Raji (cell line): ENCODE data around the gene NAT14.

ENCODE experiments used
- POLR2A ChIP-seq: IDR thresholded peaks from 2 replicates; pipeline ENCODE4 v1.6.1; 2011; ENCODE audit warnings: low read depth, low read length, control low read depth; ENCODE audit not compliant: insufficient read depth

Gene NAT14, protein sequence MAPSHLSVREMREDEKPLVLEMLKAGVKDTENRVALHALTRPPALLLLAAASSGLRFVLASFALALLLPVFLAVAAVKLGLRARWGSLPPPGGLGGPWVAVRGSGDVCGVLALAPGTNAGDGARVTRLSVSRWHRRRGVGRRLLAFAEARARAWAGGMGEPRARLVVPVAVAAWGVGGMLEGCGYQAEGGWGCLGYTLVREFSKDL

DNA sequence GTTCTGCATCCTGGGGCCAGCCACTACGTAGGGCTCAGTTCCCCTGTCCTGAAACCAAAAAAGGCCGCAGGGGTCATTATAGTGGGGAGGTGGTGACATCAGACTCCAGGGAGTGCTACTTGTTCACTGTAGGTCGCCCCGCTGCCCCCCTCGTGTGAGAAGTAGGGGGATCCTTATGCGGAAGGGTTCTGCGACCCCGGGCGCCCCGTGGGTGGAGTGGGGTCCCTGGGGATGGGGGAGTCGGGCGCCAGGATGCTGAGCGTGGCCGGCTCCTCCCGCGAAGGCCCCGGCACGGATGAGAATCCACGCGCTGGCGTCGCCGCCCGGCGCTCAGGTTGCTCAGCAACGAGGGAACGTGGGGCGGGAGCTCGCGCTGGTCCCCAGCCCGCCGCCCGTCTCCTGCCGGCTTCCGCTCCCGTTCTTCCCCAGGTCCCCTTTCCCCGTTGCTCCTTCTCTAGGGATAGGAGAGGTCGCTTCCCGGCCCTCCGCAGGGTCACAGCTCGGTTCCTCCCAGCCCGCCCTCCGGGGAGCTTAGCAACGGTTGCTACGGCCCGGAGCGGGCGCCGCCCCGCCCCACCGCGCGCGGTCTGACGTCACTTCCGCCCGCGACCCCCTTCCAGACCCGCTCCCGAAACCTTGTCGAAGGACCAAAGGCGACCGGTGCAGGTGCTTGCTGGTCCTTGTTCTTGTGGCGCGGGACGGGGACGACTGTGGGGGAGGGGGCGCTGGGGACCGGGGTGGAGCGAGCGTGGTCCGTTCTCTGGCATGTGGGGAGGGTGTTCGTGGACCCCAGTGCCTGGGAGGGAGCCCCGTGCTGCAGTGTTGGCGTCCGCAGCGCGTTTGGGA, at the start of gene NAT14:
Gene NAT14 (plus strand): TSS at position 596 of the 846 bp plus-strand sequence. CDS start 521 bp downstream, outside the sequence.
- TF ChIP-seq POLR2A, result peak; percentile 56

DNA sequence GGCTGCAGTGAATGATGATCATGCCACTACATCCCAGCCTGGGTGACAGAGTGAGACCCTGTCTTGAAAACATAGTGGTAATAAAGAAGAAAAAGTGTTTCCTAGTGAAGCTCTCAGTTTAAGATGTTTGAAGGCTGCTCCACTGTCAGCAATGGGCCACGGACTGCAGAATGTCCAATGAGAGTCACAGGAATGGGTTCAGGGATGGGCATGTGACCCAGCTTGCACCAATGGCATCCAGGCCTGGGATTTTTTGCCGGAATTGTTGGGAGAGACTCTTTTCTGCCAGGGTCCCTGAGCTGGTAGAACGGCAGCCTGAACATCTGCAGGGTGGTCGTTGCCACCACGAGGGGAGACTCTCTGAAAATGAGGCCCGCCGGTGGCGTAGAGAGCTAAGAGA, 48.1 kb upstream of the NAT14 start:
- no peak for TF ChIP-seq POLR2A

DNA sequence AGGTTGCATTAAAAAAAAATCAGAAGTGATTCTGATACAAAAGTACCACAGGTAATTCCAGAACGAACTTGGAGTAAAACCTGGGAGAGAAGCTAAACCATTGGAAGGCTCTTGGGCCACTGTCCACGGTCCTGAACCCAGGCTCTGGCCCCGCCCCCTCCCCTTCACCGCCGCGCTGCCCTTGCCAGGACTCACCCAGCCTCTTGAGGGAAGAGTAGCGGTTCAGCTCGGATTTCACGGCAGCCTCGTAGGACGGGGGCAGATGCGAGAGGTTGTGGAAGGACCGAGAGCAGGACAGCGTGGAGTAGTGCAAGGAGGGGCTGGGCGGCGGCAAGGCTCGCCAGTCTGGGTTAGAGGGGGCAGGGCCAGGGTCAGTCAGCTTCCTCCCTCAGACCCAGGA, 47.6 kb upstream of the NAT14 start:
- no peak for TF ChIP-seq POLR2A

DNA sequence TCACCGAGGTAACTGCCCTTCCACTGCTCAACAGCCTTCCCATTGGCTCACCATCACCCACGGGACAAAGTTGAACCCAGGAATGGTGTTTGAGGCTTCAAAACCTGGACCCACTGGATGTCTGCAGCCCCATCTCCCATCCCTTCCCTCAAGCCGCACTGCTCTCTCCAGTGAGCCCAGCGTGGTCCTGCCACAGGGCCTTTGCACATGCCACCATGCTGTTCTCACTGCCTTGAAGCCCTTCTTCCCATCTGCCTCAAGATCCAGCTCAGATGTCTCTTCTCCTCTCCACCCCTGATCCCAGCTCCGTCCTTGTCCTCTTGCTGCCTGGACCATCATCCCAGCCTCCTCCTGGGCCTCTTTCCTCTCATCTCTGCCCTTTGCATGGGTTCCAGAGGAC, 45.9 kb upstream of the NAT14 start:
- no peak for TF ChIP-seq POLR2A

DNA sequence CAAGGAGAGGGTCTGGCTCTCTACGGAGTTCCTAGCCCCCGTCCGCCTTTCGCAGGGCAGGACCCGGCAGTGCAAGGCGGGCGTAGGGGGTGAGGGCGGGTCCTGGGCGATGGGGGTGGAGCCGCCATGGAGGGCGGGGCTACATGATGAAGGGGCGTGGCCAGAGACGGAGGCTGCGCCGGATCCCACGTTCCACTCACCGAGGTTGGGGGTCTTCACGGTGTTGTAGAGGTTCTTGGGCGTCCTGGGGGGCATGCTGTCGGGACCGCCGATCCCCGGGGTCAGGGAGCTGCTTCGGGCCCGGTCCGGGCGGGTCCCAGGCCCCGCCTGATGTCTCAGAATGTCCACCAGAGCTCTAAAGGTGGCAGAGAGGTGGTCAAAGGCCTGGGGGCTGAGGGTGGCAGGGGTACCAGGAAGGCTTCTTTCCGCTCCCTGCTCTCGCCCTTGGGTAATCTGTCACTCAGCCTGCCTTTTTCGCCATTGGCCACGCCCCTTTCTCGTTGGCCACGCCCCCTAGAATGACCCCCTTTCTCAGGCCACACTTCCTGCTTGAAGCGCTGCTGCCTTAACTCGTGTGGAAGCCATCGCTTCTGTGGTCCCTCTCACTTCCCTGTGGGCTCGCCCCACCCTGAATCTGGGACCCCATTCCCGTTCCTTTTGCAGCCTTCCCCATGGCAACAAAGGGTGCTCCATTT, 44.4 kb upstream of the NAT14 start:
- no peak for TF ChIP-seq POLR2A

DNA sequence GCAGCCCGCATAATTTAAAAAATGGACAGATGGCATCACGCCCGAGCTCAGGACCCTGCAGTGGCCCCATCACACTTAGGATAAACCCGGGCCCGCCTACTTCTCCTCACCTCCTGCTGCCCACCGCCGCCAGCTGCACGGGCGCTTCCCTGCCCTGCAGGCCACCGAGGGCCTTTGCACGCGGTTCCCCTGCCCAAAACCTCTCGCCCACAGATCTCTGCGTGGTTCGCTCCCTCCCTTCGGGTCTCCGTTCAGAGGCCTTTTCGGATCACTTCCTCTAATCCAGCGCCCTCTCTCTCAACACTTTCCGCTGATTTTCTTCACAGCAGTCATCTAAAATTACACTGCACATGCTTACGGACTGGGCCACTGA, 43.7 kb upstream of the NAT14 start:
- TF ChIP-seq POLR2A, result no peak

DNA sequence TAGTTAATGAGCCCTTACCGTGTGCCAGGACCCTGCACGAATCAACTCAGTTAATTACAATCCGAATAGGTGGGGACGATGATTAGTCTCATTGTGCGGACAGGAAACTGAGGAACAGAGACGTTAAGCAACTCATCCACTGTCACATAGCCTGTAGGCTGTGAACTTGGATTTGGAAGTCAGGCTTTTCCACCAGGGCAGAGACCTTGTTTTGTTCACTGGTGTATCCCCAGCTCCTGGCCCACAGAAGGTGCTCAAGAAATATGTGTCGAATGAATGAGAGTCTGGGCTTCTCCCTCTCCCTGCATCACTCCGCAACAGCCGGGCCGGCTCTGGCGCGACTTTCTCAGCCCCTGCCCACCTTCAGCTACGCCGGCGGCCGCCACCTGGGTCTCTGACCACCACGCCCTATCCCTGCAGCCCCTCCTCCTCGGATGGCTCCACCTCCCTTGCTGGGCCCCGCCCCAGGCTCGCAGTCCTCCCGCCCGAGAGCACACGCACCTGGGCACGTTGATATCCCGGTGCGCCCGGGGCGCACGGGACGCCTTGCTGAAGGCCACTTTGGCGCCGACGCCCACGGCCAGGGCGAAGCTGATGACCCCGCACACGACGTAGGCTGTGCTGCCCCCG, 43.2 kb upstream of the NAT14 start:
- TF ChIP-seq POLR2A, result no peak

DNA sequence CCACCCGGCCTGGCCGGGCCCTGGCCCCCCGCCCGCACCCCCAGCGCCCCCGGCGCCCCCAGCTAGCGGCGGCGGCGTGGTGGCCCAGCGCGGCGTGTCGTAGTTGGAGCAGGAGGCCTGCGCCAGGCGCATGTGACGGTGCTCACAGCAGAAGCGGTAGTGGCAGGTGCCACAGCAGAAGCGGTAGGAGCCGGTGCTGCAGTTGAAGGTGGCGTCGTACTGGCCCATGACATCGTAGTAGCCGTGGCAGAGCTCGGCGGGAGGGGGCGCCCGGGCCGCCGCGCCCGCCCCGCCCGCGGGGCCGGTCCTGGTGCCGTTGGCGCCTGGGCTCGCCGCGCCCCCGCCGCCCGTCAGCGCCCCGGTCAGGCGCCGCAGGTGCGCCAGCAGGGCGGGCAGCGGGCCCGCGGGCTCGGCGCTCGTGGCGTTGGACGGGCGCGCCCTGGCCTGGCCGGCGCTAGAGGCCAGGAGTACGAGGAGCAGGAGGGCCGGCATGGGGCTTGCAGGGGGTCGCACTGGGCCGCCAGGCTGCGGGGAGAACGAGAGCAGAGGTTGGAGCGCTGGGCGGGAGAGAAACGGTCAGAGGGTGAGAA, 42.5 kb upstream of the NAT14 start:
- no peak for TF ChIP-seq POLR2A

DNA sequence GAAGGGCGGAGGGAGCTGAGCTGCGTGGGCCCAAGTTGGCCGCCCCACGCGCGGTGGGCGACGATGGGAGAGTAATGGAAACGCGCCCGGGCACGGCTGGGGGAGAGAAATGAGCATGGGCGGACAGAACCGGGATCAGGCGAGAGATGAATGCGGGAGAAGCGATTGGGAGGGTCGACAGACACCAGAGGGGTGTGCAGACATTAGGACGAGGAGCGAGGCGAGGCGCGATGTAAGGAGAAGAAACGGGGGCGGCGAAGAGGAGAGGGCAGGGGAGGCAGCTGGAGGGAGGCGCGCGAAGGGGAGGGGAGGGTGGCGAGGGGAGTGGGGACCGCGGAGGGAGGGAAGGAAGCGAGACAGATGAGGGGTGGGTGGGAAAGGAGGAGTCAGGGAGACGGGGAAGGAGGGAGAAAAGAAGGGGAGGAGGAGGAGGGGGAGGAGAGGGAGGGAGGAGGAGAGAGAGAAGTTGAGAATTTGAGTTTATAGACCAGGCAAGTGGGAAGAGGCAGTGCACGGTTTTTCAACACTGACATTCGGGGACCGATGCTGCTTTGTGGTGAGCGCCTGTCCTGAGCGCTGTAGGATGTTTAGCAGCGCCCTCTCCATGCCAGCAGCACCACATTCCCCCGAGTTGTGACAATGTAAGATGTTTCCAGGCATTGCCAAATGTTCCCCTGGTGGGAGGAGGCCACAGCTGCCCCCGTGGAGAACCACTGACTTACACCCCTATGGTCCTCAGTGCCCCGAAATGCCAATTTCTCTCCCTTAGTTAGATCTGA, 41.8 kb upstream of the NAT14 start, which contains the start of gene SHISA7:
Gene SHISA7 (minus strand): TSS at position 256 of the 779 bp plus-strand sequence. CDS start 437 bp downstream, outside the sequence.
- no peak for TF ChIP-seq POLR2A

DNA sequence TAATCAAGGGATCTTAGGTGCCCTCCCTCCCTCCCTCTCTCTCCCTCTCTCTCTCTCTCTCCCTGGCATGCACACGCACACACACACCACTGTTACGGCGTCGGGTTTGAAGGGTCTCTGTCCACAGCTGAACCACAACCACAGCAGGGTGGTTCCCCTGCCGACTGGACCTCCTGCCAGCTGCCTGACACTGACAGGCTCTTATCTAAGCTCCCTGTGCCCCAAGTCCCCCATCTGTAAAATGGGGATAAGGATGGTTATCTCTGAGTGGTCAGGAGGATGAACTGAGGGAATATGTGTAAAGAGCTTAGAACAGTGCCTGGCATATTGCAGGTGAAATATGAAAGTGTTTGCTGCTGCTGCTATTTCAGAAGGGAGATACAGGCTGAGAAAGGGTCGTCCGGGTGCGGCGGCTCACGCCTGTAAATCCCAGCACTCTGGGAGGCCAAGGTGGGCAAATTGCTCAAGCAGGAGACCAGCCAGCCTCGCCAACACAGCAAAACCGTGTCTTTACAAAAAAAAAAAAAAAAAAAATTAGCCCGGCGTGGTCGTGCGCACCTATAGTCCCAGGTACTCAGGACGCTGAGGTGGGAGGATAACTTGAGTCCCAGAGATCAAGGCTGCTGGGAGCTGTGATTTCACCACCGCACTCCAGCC, 41.0 kb upstream of the NAT14 start:
- no peak for TF ChIP-seq POLR2A

DNA sequence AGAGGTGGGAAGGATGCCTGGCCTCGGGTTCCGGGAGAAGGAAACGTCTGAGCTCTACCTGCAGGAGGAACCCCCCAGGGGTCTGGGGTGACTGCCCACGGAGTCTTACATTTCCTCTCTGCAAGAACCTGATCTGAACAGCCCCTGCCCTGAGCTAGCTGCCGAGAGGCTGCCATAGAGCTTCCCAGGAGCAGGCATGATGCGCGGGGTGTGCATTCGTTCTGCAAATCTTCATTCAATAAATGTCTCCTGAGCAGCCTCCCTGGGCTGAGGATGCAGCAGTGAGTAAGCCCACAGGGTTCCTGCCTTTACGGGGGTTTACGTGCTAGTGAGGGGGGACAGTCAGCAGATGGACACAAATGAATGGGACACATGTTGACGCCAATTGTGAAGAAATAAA, 40.3 kb upstream of the NAT14 start:
- no peak for TF ChIP-seq POLR2A

DNA sequence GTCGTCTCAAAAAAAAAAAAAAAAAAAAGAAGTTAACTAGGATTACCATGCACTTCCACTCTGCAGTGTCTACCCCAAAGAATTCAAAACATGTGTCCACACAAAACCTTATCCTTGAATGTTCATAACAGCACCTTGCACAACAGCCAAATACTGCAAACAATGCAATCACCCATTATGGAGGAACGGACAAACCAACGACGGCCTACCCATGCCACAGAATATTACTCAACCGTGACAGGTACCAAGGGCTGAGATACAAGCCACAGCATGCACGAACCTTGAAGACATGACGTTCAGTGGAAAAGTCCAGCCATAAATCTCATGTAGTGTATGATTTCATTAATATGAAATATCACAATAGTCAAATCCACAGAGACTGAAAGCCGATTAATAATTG, 38.9 kb upstream of the NAT14 start:
- no peak for TF ChIP-seq POLR2A

DNA sequence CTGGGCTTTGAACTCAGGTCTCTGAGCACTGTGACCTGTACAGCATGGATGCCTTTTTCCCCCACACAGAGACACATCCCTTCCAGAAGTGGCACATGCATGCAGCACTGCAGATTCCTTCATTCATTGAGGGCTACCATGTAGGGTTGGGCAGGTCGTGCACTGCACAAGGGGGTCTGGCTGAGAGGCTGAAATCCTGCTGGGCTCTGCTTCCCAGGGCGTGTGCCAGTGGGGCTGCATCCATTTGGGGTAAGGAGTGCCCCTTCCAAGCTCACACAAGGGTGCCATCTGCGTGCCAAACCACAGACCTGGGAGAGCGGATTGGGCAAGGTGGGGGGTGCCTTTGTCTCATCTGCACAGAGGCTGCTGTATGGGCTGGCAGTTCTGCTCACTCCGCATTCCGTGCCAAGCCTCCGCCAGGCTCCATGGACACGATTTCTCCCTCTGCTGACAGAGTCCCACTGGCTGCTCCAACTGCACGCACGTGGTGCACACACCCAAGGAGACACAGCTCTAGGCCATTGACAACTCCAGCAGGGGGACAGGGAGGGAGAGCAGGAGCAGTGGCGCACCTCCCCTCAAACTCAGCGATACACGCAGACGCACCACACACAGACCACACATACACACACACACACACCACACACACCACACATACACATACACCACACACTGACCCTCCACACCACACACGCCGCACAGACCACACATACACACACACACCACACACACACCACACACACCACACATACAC, 37.4 kb upstream of the NAT14 start:
- TF ChIP-seq POLR2A, result no peak
